ENCODE data around the gene BABAM1. TPM values are rescaled to one million over a fixed set of nuclear protein-coding genes. Genes with fewer than 3 reads are reported as not detected.

Gene BABAM1
- total RNA-seq, 1 experiment from 2014 or later = 146 TPM

GRCh38 chr19:17282488-17283125 lies 15.4 kb downstream of the BABAM1 start (continued):
- TF ChIP-seq IRF1 (CRISPR knock-in tag; IDR thresholded peaks at IDR 0.05) (peak; percentile 82), ZBTB43 (CRISPR knock-in tag; IDR thresholded peaks at IDR 0.05) (peak; percentile 77), OVOL2 (CRISPR knock-in tag; IDR thresholded peaks at IDR 0.05; ENCODE audit: borderline replicate concordance) (no peak), CTCF (IDR thresholded peaks at IDR 0.05) (peak; percentile 93), CREM (CRISPR knock-in tag; IDR thresholded peaks at IDR 0.05) (no peak), ZNF416 (CRISPR knock-in tag; IDR thresholded peaks at IDR 0.05) (no peak), JAZF1 (CRISPR knock-in tag; IDR thresholded peaks at IDR 0.05) (no peak), ZNF423 (CRISPR knock-in tag; IDR thresholded peaks at IDR 0.05) (peak; percentile 39; the same call in 1 of the 2 replicates), RORB (CRISPR knock-in tag; IDR thresholded peaks at IDR 0.05) (no peak), ZNF121 (CRISPR knock-in tag; IDR thresholded peaks at IDR 0.05) (peak; percentile 93), GTF2I (CRISPR knock-in tag; conservative IDR thresholded peaks at IDR 0.05) (no peak), KAT7 (CRISPR knock-in tag; IDR thresholded peaks at IDR 0.05; ENCODE audit: borderline replicate concordance) (peak; percentile 77; the same call in 1 of the 2 replicates), MXD4 (CRISPR knock-in tag; IDR thresholded peaks at IDR 0.05; ENCODE audit: borderline replicate concordance) (no peak), NR1H2 (CRISPR knock-in tag; IDR thresholded peaks at IDR 0.05) (peak; percentile 94), MYBL2 (CRISPR knock-in tag; IDR thresholded peaks at IDR 0.05) (peak; percentile 93), CBFB (CRISPR knock-in tag; IDR thresholded peaks at IDR 0.05; ENCODE audit: low read depth) (0 out of 2 replicates have a peak, but pooled peaks have one; percentile 64), ETV6 (CRISPR knock-in tag; IDR thresholded peaks at IDR 0.05) (peak; percentile 90), TP53 (CRISPR knock-in tag; IDR thresholded peaks at IDR 0.05) (peak; percentile 98), HMGA2 (CRISPR knock-in tag; IDR thresholded peaks at IDR 0.05) (no peak), SMAD4 (CRISPR knock-in tag; IDR thresholded peaks at IDR 0.05) (peak; percentile 80; the same call in 1 of the 2 replicates), NFE2L1 (CRISPR knock-in tag; IDR thresholded peaks at IDR 0.05) (peak; percentile 83; the same call in 1 of the 2 replicates)
- TF ChIP-seq, protein P1, sequence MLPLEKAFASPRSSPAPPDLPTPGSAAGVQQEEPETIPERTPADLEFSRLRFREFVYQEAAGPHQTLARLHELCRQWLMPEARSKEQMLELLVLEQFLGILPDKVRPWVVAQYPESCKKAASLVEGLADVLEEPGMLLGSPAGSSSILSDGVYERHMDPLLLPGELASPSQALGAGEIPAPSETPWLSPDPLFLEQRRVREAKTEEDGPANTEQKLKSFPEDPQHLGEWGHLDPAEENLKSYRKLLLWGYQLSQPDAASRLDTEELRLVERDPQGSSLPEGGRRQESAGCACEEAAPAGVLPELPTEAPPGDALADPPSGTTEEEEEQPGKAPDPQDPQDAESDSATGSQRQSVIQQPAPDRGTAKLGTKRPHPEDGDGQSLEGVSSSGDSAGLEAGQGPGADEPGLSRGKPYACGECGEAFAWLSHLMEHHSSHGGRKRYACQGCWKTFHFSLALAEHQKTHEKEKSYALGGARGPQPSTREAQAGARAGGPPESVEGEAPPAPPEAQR (CRISPR knock-in tag; IDR thresholded peaks at IDR 0.05) = no peak
- TF ChIP-seq, protein P2, sequence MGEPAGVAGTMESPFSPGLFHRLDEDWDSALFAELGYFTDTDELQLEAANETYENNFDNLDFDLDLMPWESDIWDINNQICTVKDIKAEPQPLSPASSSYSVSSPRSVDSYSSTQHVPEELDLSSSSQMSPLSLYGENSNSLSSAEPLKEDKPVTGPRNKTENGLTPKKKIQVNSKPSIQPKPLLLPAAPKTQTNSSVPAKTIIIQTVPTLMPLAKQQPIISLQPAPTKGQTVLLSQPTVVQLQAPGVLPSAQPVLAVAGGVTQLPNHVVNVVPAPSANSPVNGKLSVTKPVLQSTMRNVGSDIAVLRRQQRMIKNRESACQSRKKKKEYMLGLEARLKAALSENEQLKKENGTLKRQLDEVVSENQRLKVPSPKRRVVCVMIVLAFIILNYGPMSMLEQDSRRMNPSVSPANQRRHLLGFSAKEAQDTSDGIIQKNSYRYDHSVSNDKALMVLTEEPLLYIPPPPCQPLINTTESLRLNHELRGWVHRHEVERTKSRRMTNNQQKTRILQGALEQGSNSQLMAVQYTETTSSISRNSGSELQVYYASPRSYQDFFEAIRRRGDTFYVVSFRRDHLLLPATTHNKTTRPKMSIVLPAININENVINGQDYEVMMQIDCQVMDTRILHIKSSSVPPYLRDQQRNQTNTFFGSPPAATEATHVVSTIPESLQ (CRISPR knock-in tag; IDR thresholded peaks at IDR 0.05) = 0 out of 2 replicates have a peak, but pooled peaks have one; percentile 64
- TF ChIP-seq, protein P3, sequence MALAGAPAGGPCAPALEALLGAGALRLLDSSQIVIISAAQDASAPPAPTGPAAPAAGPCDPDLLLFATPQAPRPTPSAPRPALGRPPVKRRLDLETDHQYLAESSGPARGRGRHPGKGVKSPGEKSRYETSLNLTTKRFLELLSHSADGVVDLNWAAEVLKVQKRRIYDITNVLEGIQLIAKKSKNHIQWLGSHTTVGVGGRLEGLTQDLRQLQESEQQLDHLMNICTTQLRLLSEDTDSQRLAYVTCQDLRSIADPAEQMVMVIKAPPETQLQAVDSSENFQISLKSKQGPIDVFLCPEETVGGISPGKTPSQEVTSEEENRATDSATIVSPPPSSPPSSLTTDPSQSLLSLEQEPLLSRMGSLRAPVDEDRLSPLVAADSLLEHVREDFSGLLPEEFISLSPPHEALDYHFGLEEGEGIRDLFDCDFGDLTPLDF (CRISPR knock-in tag; IDR thresholded peaks at IDR 0.05) = peak; percentile 89
- TF ChIP-seq, protein P4, sequence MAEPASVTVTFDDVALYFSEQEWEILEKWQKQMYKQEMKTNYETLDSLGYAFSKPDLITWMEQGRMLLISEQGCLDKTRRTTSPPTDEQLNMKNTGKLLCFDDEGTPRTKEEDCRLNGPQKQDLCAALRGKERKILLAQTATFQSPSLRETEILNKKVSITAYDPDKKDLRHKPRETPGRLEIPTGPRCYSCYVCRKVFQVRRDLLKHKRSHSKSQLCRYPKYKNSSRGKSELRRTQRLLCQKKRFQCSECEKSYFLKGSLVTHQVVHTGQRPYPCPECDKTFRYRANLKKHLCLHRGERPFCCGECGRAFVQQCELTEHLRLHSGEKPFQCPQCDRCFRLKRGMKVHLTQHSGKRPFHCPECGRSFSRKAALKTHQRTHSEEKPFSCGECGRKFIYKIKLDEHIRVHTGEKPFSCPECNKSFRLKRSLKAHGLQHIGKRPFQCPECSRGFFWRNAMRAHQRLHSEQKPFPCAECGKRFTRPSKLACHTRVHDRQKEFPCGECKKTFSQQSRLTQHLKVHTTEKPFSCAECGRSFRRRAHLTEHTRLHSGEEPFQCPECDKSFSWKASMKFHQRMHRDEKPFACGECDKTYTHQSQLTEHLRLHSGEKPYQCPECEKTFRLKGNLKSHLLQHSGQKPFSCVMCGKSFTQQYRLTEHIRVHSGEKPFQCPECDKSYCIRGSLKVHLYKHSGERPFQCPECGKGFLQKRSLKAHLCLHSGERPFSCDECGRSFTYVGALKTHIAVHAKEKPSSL (CRISPR knock-in tag; conservative IDR thresholded peaks at IDR 0.05) = no peak
- TF ChIP-seq, protein P5, sequence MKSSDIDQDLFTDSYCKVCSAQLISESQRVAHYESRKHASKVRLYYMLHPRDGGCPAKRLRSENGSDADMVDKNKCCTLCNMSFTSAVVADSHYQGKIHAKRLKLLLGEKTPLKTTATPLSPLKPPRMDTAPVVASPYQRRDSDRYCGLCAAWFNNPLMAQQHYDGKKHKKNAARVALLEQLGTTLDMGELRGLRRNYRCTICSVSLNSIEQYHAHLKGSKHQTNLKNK (CRISPR knock-in tag; IDR thresholded peaks at IDR 0.05) = no peak

Measured in WTC11 (cell line).